Measurements from ENCODE around the gene PCA3. TPM values are rescaled to one million over a fixed set of nuclear protein-coding genes. Genes with fewer than 3 reads are reported as not detected.
A peak's percentile ranks its signal among the peaks of the same experiment; 100 is the strongest.

PCA3 gene
- total RNA-seq, 1 donor from 2014 or later, result not detected

DNA sequence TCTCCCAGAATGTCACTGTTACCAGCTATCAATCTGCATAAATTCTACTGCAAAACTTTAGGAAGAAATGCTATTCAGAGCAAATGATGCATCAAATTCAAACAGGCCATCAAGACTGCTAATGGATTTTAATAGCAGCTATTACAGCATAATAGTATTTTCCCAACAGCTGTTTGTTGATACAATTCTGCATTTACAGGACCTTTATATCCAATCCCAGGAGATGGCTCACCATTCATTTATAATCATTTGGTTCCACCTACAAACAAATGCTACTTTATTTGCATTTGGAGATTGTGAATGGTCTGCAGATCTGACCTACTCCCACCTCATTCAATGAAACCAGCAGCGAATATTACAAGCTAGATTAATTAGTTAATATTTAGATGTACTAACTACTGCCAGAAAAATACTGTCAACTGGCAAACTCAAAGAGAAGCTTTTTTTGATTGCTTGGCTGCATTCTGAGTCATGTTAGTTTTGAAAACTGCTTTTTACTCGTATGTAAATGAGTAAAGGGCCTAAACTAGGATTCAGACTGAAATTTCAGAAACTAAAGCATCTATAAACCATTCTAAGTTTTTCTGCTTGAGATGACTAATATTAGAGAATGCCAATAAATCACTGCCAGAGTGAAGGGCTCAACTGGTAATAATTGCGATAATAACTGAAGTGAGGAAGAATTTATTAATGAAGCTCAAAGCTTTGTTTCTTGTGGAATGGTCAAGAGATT lies 7.1 kb upstream of the PCA3 start:
- no peak for DNase-seq (ENCODE audit: low read depth)

DNA sequence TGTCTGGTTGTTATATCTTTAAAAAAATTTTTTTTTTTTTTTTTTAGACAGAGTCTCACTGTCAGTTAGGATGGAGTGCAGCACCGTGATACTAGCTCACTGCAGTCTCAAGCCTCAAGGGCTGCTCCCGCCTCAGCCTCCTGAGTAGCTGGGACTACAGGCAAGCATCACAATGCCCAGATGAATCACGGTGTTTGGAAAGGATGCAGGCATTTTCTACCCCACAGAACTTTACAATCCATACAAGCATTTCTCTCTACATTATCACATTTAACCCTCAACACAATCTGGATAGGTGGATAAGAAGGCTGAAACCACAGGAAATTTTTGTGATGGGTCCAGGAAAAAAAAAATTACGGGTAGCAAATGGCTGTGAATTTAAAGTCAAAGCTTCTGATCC lies 5.8 kb upstream of the PCA3 start:
- no peak for DNase-seq (ENCODE audit: low read depth)

DNA sequence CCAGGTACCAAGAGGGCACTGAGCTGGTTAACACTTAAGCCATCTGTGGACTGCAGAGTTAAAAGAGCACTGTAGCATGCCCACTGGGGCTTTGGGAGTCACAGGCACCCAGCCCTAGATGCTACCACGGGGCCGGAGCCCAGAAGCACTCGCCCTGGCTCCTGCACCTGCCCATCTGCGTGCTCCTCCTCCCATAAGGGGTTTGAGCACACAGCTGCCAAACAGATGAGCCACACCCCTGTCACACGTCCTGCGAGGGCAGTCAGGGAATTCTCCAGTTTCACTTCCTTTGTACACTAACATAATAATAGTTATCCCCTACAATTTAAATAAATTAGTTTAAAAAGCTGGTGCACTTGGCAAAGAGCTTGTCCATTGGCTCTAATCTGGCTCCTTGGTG lies 4.5 kb upstream of the PCA3 start:
- peak; percentile 59 for DNase-seq (ENCODE audit: low read depth)

DNA sequence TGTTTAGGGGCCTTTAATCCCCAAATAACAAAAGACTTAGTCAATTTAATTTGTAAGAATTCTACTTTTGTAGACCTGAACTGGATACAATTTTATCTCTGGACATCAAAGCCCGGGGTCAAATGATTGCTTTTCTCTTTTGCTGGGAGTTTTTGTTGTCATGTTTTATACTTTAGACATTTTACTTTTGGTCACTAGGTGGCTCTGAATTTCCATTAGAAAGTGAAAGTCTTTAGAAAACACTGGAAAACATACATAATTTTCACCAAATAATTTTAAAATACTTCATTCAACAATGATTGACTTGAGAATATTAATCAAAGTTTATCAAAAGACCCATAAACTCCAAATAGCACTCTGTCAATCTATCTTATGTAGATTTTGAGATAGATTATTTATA lies 2.8 kb upstream of the PCA3 start:
- no peak for DNase-seq (ENCODE audit: low read depth)

DNA sequence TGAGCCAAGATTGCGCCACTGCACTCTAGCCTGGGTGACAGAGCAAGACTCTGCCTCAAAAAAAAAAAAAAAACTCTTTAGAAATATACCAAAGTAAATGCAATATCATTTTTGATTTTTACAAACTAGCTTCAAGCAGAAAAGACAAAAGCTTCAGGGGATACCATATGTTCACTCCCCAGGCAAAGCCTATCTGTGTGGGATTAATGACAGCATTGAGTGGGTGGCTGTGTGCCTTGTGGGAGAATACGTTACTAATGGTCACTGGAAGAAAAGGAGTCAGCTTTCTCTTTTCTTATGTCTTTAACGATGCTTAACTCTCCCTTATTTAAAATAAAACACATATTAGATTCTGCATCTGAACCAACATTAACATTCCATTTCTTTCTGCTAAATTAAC lies 1.9 kb downstream of the PCA3 start:
- no peak for DNase-seq (ENCODE audit: low read depth)

DNA sequence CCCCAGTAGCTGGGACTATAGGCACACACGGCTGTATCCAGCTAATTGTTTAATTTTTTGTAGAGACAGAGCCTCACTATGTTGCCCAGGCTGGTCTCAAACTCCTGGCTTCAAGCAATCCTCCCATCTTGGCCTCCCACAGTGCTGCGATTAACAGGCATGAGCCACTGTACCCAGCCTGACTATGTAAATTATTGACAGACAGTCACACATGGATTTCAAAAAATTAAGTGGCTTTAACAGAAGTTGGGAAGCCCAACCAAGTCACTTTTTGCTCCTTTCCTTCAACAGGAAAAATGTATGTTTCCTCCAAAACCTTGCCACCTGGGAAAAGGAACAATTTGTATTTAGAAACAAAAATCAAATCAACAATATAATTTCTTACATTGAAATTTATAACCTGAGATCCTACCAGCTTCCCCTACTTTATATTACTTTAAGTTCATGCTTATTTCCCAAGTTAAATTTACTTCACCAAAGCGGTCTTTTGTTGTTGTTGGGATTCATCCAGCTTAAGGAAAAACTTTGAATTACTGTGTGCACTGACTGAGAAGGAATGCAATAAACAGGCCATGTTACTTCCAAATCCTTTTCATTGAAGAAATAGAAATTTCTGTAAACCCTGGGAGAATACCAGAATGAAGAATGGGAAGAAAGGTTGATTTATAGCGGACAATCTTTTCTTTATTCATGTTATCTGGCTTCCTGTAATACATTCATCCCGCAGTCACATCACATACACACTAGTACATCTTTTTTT lies 8.6 kb downstream of the PCA3 start:
- no peak for DNase-seq (ENCODE audit: low read depth)

DNA sequence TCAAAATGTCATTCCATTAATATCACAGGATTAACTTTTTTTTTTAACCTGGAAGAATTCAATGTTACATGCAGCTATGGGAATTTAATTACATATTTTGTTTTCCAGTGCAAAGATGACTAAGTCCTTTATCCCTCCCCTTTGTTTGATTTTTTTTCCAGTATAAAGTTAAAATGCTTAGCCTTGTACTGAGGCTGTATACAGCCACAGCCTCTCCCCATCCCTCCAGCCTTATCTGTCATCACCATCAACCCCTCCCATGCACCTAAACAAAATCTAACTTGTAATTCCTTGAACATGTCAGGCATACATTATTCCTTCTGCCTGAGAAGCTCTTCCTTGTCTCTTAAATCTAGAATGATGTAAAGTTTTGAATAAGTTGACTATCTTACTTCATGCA lies 20.6 kb downstream of the PCA3 start:
- no peak for DNase-seq (ENCODE audit: low read depth)

DNA sequence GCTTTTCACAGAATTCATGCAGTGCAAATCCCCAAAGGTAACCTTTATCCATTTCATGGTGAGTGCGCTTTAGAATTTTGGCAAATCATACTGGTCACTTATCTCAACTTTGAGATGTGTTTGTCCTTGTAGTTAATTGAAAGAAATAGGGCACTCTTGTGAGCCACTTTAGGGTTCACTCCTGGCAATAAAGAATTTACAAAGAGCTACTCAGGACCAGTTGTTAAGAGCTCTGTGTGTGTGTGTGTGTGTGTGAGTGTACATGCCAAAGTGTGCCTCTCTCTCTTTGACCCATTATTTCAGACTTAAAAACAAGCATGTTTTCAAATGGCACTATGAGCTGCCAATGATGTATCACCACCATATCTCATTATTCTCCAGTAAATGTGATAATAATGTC lies 21.3 kb downstream of the PCA3 start:
- DNase-seq (ENCODE audit: low read depth), result no peak

DNA sequence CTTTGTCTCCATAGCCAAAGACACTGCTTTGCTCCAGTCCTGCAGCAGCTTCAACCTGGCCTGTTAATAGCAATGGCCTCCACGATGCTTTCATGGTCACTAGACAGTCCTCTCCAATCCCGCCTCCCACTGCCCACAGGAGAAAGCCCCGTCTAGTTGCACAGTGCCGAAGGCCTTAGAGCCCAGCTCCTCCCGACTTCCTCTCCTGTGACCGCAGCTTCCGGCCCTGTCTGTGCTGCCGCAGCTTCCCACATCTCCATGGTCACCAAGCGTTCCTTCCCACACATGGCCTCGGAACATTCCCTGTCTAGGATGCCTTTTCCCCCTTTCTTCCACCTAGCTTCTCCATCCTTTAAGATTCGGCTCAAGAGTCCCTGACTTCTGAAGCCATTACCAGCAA lies 23.4 kb downstream of the PCA3 start:
- no peak for DNase-seq (ENCODE audit: low read depth)

DNA sequence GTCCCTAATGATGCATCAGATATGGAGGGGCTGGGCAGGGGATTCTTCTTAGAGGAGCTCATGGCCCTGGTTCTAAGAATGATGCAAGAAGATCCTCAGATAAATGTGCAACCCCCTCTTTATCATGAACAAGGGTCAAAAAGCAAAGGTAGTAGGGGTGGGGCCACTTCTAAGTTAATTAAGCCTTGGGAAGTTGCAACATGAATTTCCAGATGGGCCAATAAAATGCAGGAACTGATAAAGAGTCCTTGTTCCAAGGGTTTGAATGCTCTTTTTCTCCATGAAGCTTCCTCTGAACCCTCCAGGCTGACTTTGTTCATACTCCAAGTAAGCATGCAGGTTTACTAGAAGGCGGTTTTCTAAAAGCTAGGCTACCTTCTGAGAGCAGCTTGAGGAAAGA lies 25.6 kb downstream of the PCA3 start:
- no peak for DNase-seq (ENCODE audit: low read depth)

DNA sequence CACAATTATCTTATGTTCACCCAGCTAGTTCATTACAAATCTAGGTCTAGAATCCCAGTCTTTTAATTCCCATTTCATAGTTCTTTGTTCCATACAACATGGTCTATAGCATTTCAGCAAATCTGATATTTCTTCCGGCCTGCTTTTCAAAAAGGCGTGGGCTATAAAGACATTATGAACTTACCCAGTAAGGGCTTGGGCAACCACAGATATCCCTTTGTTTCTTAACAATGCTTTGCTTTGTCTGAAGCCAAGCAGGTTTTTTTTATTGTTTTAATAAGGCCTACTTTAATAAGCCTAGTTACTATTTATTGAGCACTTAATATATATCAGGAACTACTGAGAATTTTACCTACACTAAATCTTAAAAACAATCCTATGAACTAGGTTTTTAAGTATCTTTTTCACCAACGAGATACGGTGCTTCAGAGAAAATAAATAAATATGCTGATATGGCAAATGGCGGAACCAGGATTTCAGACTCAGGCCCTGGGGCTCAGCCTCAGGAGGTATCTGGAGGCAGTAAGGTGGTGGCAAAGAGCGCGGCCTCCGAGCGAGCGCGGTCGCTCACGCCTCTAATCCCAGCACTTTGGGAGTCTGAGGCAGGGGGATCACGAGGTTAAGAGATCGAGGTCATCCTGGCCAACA lies 29.7 kb downstream of the PCA3 start:
- DNase-seq (ENCODE audit: low read depth), result no peak

DNA sequence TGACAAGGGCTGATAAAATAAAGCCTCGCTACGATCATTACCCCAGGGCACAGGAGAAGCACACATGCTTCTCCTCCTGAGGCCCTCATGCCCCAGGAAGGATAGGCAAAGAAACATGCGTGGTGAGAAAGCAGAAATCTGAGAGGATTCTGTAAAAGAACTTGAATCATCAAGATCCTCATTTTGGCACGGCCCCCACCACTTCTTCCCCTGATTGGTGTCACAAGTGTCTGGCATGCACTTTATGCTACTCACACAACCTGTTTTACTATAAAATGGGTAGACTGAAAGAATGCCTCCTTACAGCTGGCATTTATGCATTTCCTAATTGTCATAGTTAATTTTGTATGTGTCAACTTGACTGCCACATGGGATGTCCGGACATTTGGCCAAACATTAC lies 32.1 kb downstream of the PCA3 start:
- DNase-seq (ENCODE audit: low read depth), result no peak

DNA sequence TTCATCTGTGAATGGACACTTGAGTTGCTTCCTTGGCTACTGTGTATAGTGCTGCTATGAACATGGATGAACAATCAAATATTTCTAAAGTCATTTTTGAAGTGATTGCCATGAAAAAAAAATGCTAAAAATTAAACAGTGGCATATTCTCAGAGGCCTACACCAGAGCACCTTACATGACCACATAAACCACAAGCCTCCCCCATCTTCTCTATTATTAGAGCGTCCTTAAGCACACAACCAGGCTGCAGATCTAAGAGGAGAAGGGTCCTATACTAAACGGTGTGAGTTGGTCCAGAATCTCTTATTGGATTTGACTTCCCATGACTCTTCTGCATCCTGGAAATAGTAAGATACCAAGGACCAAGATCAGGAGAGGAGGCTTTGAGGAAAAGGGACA lies 34.3 kb downstream of the PCA3 start:
- DNase-seq (ENCODE audit: low read depth), result peak; percentile 38

DNA sequence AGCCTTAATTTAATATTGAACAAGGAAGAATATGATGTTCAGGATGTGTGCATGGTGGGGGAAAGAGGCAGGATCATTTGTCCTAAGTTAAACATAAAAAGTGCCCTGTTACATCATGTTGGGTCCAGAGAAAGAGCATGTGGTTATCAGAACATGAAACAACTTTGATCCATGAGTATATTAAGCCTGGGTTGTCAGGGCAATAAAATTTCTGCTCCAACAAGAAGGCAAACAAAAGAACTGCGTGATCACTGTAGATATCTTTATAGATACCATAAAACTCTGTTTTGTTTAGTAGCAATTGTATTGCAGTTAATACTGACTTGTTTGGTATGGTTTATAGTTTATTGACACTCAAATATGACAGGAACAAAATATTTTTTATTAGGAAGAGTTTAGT lies 35.2 kb downstream of the PCA3 start:
- no peak for DNase-seq (ENCODE audit: low read depth)

DNA sequence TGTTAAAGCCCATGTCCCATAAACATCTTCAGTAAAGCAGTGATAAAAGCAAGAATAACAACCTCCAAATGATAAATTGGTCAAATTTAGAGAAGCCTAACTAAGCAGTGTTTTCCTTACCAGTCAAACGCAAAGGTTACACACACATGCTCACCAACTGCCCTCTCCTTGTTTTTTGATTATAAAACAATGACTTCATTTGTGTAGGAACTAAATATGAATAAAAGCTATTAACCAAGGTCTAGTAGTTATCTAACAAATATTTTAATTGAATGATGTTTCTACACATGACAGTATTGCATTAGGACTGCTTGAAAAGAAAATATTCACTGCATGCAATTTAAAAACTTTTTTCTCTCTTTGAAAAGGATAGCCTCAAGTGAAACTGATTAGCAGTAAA lies 36.7 kb downstream of the PCA3 start:
- DNase-seq (ENCODE audit: low read depth), result no peak

DNA sequence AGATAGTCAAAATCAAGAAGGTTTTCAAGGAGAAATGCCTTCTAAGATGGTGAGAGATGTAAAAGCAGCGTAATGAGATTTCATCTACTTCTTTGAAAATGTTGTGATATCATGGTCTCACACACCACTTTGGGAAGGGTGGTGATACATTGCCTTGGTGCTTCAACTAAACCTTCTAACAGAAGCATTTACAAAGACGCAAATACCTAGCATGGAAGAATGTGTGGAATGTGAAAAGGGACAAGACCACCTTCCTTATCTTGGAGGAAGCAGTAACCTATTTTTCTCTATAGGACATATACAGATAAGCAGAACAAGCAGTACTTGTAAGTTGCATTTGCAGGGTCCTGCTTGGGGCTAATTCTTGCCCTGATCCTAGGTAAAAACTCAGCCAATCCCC lies 38.8 kb downstream of the PCA3 start:
- DNase-seq (ENCODE audit: low read depth), result no peak

DNA sequence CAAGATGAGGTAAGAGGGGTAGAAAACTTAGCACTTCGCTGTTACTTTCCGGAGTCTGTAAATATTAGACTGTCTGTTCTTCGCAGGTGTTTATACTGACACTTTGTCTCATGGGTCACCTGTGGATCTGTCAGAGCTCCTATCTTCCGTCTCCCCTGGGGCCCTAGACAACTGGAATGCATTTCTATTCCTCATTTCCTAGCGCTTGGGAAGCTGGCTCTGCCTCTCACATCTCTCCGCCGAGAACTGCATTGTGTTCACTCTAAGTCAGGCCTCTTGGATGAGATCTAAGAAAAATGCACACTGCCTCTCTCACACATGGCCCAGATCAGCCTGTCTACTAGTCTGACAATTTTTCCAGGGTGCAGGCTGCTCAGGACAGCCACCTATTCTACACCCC lies 39.5 kb downstream of the PCA3 start:
- no peak for DNase-seq (ENCODE audit: low read depth)

DNA sequence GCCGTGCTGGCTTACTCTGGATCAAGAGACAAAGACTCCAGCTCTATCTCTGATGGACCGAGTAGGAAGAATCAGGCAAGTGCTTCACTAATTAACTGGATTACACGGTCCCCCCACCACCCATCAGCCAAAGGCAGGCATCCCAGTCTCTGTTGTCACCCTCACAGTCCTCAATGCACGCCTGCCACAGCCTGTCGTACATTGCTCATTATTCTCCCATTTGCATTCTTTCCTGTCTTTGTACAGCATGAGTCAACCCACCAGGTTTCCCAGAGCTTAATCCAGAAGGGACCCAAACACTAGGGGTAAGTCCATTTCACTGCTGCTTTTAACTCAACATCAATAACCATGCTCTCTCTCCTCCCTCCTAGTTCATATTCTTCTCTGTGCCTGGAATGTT lies 44.4 kb downstream of the PCA3 start:
- no peak for DNase-seq (ENCODE audit: low read depth)

DNA sequence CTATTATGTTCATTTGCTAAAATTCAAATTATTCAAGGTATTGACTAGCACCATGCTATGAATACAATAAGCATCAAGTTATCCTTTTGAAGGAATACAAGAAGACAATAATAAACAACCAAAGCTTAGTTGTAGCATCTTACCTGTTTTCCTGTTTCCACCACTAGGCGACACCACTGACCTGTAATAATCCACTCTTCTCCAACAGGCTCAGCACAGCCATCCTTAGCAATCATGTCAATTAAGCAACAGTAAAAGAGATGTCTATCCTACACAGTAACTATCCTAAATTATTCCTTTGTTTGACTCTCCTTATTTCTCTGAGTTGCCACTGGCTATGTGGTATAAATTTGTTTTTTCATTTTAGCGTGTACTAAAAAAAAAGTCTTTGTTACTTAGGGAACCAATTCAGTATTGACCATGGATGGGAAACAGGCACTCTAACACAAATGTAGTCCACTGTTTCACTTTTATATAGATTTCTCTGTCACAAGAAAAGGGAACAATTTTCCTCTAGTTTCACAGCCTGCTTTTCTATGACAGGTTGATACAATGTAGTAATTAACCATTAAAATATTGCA lies 46.2 kb downstream of the PCA3 start:
- DNase-seq (ENCODE audit: low read depth), result peak; percentile 67

DNA sequence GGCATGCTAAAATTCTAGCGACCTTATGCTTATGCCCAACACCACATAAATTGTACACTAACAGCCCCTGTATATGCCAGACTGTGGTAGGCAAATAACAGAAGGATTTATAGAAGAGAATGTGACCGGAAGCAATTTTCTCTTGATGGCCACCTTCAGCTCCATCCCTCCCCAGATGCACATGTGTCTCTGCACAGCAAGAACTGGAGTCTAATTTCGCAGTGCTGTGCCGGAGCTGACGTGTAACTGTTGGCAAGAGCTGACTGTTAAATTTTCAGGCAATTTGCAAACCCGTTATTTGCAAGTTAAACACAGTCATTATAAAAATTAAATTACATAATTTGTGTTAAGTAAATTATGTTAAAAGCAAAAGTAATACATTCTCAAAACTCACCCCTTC lies 48.4 kb downstream of the PCA3 start:
- no peak for DNase-seq (ENCODE audit: low read depth)

DNA sequence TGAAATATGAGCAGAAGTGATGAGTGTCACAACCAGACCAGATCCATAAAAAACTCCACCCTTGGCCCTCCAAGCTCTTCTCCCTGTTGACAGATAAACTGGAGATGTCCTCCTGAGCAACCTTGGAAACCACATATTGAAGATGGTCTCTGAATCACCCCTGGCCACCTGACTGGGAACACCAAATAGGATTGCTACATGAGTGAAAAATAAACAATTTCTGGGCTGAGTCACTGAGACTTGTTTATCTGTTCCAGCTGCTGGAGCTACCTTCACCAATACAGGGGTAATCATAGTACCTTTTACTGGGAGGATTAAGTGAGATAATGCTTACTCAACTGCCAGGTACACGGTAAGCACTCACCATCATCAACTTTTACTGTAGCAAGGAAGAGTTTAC lies 53.3 kb downstream of the PCA3 start:
- peak; percentile 71 for DNase-seq (ENCODE audit: low read depth)

DNA sequence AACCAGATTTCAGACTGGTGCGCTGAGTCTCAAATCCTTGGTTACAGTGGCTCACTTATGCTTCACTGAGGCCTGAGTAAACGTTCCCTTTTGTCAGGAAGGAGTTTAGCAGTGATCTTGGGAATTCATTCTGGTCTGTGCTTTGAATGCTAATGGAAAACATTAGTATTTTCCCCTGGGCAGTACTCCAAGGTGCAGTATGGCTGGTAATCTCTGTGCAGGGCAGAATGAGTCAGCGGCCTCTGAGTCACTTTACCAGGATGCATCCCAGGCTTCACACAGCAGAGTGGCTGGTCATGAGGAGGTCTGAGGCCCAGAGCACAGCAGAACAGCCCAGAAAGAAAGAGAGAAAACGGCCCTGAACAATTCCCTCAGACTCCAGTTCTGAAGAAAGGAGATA lies 54.0 kb downstream of the PCA3 start:
- peak; percentile 93 for DNase-seq (ENCODE audit: low read depth)
